GM19193 (cell line): ENCODE results near the gene SSR4.

Experiments used
- POLR2A ChIP-seq: IDR thresholded peaks from 4 replicates; pipeline ENCODE4 v1.6.1; 2011; ENCODE audit not compliant: insufficient read depth, insufficient read length; ENCODE audit errors: extremely low read depth

SSR4 gene

GRCh38 chrX:153791104-153791852, 3.2 kb upstream of the SSR4 start:
- TF ChIP-seq POLR2A: no peak

- no peak for TF ChIP-seq POLR2A
These were observed 2.1 kb upstream of the SSR4 start for GRCh38 chrX:153792368-153792767.

DNA sequence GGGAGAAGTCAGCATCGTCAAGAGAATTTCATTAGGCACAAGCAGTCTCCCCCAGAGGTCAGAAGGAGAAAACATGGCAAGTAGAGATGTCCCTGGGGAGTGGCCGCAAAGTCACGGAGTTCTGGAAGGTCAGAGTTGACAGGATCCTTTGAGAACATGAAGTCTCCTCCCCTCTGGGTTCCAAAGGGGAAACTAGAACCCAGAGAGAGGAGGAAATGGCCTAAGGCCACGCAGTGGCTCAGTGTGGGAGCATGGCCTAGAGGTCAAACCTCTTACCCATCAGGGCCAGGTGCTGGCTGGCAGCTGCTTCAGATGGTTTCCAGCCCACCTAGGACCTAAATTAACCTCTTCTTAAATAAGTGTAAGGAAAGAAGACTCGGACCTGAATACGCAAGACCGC, 1.2 kb upstream of the SSR4 start:
- TF ChIP-seq POLR2A: no peak

DNA sequence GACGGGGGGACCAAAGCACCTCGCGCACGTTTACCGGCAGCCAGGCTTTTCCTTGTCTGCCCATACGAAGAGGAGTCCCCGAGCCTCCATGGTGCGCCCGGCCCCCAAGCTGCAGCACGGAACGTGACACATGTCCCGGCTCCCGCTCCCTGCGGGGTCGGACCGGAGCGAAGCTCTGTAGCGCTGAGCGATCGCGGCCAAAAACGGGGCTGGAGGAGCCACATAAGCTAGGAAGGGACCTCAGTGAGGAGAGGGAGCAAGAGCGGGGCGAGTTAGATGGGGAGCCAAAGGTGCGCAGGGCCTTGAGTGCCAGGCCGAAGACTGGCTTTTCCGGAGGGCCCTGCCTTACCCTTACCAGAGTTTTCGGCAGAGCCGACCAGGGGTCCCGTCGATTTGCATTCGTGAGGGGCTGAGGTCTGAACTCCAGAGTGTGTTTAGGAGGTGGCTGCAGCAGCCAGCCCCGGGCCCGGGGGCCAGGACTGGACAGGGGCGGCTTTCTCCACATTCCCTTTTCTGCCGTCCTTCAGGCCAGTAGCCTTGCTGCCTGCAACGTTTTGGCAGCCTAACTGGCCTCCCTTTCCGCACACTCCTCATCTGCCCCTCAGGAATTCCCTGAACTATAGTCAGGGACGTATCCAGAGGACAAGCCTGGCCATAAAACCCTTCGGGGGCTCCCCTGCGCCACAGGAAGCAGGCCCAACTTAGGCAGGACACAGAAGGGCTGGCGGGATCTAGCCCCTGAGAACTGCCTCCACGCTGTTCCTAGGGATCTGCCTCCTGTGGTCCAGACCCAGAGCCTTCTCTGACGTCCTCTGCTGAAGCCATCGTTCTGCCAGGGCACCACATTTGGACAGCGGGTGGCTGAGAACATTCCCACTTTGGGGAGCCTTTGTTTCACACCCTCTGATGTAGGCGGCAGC, 689 bp downstream of the SSR4 start:
- no peak for TF ChIP-seq POLR2A

GRCh38 chrX:153797415-153798015, 3.0 kb downstream of the SSR4 start:
- no peak for TF ChIP-seq POLR2A

- no peak for TF ChIP-seq POLR2A
These were observed 4.9 kb downstream of the SSR4 start for GRCh38 chrX:153799326-153799725.

GRCh38 chrX:153800177-153800722, 5.8 kb downstream of the SSR4 start:
- no peak for TF ChIP-seq POLR2A

- TF ChIP-seq POLR2A: no peak
These were observed 6.3 kb downstream of the SSR4 start for GRCh38 chrX:153800746-153801145.

DNA sequence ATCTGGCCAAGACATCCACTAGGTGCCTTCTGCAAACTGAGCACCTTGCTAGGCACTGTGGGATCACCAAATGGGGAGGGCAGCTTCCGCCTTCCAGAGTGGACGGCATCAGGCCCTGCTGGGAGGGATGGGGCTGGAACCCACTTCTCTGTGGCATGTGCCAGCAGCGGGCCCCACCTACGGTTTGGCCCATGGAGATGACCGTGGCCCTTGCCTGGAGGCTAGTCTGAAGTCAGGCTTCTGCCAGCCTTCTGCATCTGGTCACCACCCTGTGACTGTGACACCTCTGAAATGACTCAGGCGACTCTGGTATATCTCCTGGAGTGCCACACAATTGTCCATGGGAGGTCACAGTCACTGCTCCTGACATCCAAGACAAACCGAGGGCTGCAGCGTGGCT, 7.2 kb downstream of the SSR4 start:
- no peak for TF ChIP-seq POLR2A

GRCh38 chrX:153802513-153803045, 8.1 kb downstream of the SSR4 start:
- TF ChIP-seq POLR2A: no peak

- TF ChIP-seq POLR2A: no peak
These were observed 9.0 kb downstream of the SSR4 start for GRCh38 chrX:153803211-153804099.

- TF ChIP-seq POLR2A: no peak
These were observed 9.7 kb downstream of the SSR4 start for GRCh38 chrX:153804100-153804595.

- no peak for TF ChIP-seq POLR2A
These were observed 10.2 kb downstream of the SSR4 start for GRCh38 chrX:153804621-153805020.

- TF ChIP-seq POLR2A: no peak
These were observed 11.0 kb downstream of the SSR4 start for GRCh38 chrX:153805436-153805835.
